DMS153 treated with DMSO at 0.1 percent for 48 hours (cell line): ENCODE results near the gene TCOF1.

Experiments
- DNase-seq: peaks from one replicate; lab custom pipeline; 2025; ENCODE audit not compliant: unreplicated experiment; lab: John Stamatoyannopoulos, UW

Gene TCOF1

DNA sequence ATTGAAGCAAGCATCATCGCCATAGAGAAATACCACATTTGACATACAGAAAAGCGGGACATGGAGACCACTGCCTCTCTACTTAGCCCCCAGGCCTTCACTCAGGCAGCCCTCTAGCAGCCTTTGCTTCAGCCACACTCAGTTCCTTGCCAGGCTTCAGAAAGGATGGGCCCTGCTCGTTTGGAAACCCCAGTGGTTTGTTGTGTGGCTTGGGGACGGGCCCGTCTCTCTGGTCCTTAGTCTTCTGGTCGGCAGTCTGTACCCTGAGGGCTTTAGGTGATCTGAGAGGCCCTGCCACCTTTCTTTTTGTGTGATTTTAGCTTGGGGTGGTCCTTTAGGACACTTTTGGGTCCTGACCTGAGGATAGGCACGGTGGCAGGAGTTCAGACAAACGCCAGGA lies 33.7 kb upstream of the TCOF1 start:
- no peak for DNase-seq

DNA sequence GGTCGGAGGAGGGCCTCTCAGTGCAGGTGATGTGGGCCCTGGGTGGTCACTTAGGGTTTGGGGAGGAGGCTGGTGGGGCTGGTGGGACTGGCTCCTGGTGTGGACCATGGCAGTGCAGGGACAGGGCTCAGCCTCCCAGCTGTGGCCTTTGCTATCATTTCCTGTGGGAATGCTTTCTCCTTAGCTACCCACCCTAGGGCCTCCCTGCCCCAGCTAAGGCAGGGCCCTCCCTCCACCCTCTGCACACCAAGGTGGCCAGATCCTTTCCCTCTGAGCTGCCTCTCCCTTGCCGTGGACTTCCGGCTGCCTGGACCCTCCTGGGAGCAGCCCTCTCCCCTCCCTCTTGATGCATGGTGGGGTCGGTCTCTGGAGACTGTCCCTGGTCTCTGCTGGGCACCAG lies 32.1 kb upstream of the TCOF1 start:
- no peak for DNase-seq

DNA sequence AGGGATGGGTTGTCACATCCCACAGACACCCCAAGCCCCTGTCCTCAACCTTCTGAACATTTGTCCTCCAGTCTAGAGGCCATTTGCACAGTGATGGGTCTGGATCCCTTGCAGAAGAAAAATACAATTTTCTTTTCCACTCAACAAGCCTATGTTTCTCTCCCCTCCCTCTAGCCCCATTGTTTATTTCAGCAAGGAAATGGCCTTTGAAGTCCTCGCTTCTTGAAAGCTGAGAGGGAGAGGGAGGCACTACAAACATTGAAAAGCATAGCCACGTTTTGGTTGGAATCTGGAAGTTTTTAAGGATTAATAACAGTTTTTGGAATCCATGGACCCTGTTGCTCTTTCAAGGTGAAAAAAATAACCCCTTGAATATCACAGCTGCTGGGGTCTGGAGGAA lies 30.8 kb upstream of the TCOF1 start:
- DNase-seq: no peak

DNA sequence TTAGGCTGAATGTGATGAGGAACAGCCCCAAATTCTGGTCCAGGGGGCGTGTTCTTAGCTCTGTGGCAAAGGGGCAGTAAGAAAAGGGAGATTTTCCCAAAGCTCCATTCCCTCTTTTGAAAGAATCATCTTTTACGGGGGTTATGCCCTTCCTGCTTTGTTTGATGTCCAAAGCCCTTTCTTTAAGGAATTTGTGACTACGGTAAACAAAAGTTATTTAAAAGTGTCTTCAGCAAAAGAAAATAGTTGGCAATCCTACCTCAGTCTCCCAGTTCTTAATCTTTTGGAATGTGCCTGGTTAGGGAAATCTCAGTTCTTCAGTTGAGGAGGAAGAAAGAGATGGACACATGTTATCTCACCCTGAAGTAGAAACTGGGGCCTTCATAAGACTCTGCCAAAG lies 30.4 kb upstream of the TCOF1 start:
- no peak for DNase-seq

DNA sequence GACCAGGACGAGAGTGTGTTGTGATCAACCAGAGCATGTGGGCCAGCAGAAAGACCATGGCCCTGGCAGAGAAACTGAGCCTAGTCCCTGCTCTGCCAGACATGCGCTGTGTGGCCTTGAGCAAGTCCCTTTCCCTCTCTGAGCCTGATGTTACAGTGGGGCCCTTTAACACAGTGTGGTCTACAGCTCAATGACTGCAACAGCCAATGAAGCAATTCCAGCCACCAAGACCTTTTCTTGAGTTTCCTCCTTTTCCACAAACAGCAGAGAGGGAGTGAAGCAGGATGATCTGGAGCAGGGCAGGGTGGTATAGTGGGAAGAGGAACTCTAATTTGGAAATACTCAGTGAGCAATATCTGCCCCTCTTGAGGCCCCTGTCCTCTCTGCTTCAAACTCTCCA lies 29.0 kb upstream of the TCOF1 start:
- DNase-seq: no peak

DNA sequence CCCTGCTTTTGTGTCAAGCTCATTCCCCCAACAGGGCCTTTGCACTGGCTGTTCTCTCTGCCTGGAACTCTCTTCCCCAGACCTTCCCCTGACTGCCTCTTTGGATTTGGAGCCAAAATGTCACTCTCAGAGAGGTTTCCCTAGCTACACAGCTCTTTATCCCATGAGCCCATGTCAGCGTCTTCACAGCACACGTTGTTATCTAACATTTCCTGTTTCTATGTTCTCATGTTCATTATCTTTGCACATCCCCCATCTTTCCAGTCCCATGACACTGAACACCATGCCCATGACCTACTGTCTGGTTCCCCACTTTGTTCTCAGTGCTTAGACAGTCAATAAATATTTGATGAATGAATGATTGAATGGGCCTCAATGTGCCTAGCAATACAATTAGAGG lies 28.5 kb upstream of the TCOF1 start:
- no peak for DNase-seq

DNA sequence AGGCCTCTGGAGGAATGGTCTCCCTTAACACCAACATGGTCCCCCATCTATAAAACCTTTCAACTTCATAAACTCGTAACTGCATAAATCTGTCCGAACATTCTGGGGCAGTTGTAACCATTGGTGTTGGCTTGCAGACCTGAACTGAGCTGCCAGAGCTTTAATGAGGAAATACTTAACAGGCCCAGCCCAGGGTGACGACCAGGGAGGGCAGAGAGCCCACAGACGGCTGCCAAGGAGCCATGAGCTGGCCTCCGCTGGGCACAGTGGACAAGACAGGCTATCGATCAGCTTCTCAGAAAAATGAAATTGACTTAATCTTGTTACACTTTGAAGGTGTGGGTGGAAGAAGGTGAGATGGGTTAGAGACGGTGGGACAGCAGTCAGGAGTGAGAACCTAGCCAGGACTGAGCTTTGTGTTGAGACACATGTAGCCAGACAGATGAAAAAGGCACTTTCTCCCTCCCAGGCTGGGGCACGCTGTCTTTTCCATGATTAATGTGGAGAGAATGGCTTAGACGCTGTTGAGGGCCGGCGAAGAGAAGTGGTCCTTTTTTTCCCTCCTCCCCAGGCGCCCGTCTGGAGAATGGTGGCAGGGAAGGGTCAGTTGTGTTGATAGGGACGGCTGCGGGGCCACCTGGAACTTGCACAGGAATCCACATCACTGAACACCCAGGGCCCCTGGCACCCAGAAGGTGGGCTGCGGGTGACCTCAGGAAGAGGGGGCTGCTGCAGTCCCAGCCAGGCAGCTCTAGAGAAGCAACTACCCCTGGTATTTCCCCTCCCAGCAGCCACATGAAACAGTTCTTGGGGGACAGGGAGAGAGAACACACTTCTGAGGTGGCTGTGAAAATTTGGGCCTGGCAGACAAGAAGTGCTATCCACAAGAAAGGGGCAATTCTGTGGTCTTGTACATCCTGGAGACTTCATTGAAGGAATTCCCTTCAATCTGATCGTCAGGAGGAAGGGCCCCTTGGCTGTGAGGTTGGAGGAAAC lies 27.3 kb upstream of the TCOF1 start:
- DNase-seq: no peak

DNA sequence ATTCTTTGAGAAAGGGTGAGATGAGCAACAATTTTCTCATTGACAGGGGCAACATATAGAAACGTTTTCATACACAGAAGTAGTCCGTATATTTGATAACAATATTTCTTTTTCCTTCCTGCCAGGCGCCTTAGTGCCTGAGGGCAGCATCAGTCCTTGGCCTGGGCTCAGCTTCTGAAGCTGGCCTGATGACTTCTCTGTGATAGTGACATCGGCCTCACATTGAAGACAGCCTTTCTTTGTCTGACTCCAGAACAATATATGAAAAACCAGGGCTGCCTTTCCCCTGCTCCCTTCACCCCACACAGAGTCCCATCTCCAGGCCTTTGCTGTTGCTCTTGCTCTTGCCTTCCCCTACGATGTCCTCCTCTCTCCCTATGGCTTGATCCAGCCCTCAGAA lies 24.1 kb upstream of the TCOF1 start:
- no peak for DNase-seq

DNA sequence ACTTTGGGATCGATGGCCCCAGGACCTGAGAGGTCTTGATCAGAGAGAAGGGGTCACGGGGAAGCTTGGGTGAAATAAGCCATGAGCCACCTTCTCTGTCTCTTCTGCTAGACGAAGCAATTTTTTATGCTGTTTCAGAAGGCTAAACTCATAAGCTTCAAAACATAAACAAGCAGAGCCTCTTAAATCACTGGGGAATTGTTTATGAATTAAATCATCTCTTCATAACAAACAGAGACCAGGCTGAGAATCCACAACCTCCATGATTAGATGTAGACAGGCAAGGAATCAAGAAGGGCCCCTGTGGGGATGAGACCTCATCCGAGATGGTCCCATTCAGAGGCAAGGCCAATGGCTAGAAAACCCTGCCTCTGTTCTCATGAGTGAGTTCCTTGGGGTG lies 21.7 kb upstream of the TCOF1 start:
- DNase-seq: no peak

DNA sequence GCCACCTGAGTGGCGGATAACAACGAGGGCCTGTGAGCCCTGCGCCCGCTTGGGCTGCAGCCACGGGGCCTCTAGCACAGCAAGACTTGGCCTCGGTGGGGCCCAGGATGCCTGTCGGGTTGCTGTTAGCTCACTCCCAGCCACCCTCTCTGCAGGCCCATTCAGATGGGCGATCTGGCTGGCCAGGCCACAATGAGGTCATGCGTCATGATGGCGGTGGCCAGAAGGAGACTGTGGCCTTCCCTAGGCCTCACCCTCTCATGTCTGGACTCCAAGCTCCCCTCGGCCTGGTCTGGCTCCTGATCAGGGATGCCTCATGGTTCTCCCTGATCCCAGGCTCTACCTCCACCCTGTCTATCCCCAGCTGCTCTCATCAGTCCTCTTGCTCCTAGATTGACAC lies 19.0 kb upstream of the TCOF1 start:
- no peak for DNase-seq

DNA sequence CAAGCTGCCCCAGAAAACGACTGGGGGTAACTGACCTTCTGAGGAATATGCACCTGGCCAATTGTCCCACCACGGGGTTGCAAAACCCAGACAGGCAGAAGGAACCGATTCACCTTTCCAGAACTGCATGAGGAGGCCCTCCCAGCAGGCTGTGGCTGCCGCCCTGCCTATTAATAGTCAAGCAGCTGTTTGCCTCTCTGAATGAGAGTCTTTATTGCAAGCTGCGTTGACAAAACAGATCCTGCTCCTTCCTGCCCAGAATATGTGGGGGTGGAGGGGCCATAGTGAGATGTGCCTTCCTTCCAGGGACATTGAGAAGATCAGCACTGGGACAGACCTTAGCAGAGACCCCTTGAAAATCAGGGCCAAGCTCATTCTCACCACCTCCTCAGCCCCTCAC lies 18.3 kb upstream of the TCOF1 start:
- no peak for DNase-seq

DNA sequence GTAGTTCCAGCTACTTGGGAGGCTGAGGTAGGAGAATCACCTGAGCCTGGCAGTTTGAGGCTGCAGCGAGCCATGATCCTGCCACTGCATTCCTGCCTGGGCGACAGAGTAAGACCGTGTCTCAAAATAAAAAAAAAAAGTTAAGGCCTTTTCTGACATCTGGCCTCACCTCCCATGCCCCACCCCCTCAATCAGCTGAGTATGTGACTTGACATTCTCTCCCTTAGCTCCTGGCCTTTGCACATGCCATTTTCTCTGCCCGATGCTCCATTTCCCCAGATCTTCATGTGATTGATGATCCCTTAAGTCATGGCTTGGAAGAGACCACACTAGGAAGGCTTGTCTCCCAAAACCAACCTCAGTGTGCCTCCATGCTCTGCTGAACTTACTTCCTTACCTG lies 17.7 kb upstream of the TCOF1 start:
- no peak for DNase-seq

DNA sequence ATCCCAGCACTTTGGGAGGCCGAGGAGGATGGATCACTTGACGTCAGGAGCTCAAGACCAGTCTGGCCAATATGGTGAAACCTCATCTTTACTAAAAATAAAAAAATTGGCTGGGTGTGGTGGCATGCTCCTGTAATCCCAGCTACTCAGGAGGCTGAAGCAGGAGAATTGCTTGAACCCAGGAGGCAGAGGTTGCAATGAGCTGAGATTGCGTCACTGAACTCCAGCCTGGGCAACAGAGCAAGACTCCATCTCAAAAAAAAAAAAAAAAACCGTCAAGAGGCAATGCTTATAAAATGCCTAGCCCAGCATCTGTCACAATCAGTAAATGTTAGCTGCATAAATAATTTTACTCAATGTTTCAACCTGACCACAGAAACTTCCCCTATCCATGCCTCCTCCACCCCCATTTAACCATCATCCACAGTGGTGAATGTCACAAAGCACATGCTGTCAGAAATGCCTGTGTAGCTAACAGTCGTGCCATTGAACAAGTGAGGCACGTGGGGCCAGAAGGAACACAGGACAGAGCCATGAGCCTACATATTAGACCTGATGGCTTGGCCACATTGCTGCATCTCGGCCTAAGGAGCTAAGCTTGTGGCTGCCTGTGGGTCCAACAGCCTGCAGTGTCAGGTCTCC lies 16.8 kb upstream of the TCOF1 start:
- DNase-seq: no peak

DNA sequence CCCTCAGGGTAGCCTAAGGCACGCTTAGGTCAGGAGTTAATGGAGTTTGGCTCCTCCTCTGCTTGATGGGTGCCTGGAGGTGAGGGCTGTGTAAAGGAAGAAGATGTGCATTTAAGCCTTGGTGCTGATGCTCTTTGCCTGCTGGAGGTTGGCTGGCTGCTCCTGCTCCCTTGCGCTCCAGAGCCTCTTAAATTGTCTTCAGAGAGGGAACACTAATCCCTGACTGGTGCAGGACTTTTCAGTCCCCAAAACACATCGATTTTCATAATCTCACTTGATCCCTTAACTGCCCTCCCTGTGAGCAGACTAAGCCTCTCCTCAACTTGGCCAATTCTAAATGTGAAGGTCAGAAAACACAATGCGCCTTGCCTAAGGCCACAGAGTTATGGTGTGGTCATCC lies 16.2 kb upstream of the TCOF1 start:
- DNase-seq: no peak

DNA sequence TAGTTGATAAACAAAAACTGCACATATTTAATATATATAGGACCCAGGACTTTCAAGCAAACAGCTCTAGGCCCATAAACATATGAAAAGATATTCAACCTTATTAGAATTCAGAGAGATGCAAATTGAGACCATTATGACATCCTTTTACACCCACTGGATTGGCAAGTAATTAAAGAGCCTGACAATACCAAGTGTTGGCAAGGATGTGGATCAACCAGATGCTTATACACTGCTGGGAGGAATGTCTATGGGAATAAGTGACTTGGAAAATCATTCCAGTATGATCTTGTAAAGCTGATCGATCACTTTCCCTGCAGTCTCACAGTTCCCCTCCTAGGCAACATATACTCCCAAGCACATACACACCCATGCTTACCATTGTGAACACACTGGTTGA lies 15.5 kb upstream of the TCOF1 start:
- no peak for DNase-seq

DNA sequence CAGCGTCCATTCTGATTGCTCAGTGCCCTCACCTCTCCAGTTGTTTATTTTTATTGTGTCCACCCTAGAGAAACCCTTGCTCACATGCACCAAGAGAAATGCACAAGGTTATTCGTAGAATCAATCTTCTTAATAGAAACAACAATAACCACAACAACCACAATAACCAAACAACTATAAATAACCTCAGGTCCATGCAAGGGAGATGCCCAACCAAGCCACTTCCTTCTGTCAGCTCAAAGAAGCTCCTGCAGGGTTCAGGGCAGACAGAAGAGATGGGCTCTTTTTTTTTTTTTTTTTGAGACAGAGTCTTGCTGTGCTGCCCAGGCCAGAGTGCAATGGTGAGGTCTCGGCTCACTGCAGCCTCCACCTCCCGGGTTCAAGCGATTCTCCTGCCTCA lies 14.9 kb upstream of the TCOF1 start:
- no peak for DNase-seq

DNA sequence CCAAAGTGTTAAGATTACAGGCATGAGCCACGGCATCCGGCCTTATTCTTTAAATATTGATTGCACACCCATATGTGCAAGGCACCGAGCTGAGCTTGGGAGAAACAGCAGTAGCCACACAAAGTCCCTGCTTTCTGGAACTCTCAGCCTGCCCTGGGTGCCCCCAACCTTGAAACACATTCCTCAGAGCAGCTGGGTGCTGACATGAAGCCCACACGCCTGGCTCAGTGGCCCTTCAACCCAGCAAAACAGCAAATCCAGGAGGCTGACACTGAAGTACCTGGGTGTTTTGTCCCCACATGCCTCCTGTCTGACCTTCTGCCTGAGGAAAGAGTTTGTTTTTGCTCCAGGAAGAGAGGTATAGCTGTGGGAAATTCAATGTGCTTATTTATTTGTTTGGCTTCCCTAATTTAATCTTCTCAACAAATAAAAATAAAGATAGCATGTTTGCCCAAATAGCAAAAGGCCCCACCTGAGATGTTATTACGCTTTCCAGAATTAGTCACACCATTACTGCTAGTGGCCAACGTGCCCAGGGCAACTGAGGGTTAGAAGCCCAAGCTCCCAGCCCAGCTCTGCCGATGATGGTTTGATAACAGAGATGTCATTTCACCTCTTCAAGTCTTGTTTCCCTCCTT lies 13.4 kb upstream of the TCOF1 start:
- DNase-seq: no peak

DNA sequence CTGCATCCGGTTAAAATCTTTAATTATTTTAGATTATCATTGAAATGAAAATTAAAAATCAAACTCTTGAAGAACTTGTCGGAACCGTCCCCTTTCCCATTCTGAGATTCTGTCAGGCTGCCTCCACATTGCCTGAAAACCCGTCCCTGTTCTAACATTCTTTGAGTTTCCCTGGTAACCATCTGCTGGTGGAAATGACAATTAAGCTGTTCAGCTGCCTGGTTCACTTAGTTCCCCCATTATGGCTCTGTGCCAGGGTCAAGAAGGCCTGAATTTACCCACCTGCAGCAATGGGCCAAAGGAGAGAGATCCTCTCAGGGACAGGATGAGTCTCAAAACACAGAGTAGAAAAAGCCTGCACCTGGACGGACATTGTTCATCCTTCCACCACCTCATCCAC lies 11.8 kb upstream of the TCOF1 start:
- no peak for DNase-seq

DNA sequence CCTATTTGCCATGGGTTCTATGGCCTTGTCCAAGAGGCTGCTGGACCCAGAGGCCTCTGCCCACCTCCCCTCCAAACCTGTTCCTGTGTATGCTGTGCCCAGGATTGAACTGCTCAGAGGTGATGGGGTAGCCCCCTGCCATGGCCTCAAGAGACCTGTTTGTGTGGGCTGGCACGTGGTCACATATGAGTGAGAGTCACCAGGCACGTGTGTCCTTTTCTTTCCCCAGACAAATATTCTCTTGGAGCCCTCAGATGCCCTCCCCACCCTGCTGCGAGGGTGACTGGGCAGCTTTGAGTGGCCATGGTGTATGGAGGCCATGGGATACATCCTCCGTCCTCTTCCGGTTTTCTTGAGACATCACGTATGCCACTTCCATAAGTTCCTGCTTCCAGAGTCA lies 10.9 kb upstream of the TCOF1 start:
- DNase-seq: no peak

DNA sequence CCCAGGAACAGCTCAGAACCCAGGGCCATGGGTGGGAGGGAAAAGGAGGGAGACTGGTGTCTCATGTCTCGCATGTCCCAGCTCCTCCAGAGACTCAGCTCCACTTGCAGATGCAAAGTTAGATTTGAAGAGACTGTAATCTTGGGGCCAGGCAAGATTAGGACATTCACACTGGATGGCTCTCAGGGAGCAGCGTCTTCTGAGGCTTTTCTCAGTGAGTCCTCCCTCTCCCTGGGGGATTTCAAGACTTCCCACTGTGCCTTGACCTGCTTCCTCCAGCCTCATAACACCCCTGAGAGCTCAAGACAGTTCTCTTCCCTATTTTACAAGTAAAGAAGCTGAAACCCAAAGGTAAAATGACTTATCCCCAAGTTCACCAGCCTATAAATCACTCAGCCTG lies 10.5 kb upstream of the TCOF1 start:
- no peak for DNase-seq

DNA sequence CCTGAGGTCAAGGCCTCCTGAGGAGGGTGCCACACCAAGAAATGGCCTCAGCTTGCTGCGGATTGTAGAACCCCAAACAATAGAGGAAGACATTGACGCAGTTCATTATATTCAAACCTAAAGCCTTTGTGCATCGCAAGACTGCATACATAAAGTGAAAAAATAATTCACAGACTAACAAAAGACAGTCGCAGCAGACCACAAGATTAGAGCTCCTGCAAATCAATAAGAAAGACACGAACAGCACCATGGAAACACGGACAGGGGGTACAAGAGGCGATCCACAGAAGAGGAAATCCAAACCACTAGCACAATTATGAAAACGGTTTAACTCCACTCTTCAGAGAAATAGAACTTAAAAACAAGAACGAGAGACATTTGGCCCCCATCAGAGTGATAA lies 10.0 kb upstream of the TCOF1 start:
- DNase-seq: no peak

DNA sequence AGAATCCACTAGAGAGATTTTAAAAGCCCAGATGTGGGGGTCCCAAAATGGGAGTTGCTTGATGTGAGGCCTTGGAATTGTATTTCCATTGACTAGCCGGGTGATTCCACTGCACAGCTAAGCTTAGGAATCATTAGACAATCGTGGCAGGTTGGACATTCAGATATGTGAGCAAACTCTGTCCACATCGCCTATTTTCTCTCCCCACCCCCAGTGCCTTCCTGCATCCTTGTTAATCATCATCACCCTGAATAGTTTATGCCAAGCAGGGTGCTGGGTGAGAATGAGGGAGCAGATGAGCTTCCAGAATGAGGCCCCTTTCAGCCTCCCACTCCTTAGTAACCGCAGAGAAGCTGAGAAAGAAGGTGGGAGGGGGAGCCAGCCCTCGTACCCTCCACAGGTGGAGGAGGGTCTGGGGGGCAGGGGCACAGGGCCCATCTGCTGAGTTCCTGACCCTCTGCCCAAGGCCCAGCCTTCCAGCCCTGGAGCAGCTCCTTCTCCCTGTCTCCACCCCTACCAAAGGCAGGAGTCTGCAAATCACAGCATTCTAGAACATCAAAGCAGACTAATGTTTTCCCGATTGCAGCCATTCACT lies 7.7 kb upstream of the TCOF1 start:
- DNase-seq: no peak
